CD4-positive, alpha-beta T cell (primary cell): ENCODE results near the gene SLC22A12. TPM values are rescaled to one million over a fixed set of nuclear protein-coding genes. Genes with fewer than 3 reads are reported as not detected.

Experiments used
- ATAC-seq: fragments of 200-7000 bp; cut with Tn5 transposase; one replicate; pipeline ENCODE4 v1.10.0; 2022; ENCODE audit warnings: mild to moderate bottlenecking; ENCODE audit not compliant: poor library complexity
- CTCF ChIA-PET: fragments of 350-600 bp; sonication (Branson Sonifier 250); formaldehyde crosslinking; loops from one replicate; lab custom pipeline; 2021; ENCODE audit warnings: antibody characterized with exemption, inconsistent platforms; lab: Charles Lee
- POLR2A ChIA-PET: fragments of 350-600 bp; sonication (Branson Sonifier 250); formaldehyde crosslinking; loops from one replicate; lab custom pipeline; 2021; ENCODE audit warnings: antibody characterized with exemption, inconsistent platforms; lab: Charles Lee
- DNase-seq, 14 experiments: peaks; one replicate each; pipeline ENCODE4 v3.0.0-alpha.2; 2013 to 2020; ENCODE audit warnings: mixed read lengths in 2 of 14
- H3K27ac ChIP-seq, 2 donors: one replicate each; pipeline versions ENCODE4 v1.5.1 to v1.7.0; 2013; ENCODE audit warnings: low read length in 2 of 2, low read depth in 1 of 2, mild to moderate bottlenecking in 1 of 2
- H3K27me3 ChIP-seq, 2 experiments: 1 replicate in 1 of 2; 2 replicates in 1 of 2; pipeline versions ENCODE4 v1.6.1 to v1.7.0; 2013; ENCODE audit warnings: low read length in 2 of 2, control low read depth in 1 of 2, mild to moderate bottlenecking in 1 of 2, moderate library complexity in 1 of 2; ENCODE audit not compliant: insufficient read depth in 2 of 2, control insufficient read depth in 1 of 2
- H3K36me3 ChIP-seq: one replicate; pipeline ENCODE4 v1.6.1; 2013; ENCODE audit warnings: low read length, control low read depth; ENCODE audit not compliant: insufficient read depth
- H3K4me1 ChIP-seq: one replicate; pipeline ENCODE4 v1.6.1; 2013; ENCODE audit warnings: low read length, control low read depth; ENCODE audit not compliant: insufficient read depth
- H3K4me3 ChIP-seq: one replicate; pipeline ENCODE4 v1.5.1; 2013; ENCODE audit warnings: mild to moderate bottlenecking, low read length, moderate library complexity
- H3K9me3 ChIP-seq, 2 experiments: 1 replicate in 1 of 2; 2 replicates in 1 of 2; pipeline versions ENCODE4 v1.6.1 to v1.7.0; 2013; ENCODE audit warnings: low read length in 2 of 2, mild to moderate bottlenecking in 2 of 2, control low read depth in 1 of 2, moderate library complexity in 1 of 2; ENCODE audit not compliant: control insufficient read depth in 1 of 2, insufficient read depth in 1 of 2
- H3K27ac Mint-ChIP-seq: one replicate; pipeline ENCODE4 v1.8.0; 2020; ENCODE audit warnings: mixed read lengths
- H3K27me3 Mint-ChIP-seq: one replicate; pipeline ENCODE4 v1.8.0; 2021; ENCODE audit warnings: mixed read lengths
- H3K36me3 Mint-ChIP-seq: one replicate; pipeline ENCODE4 v1.8.0; 2021; ENCODE audit warnings: low read depth, mixed read lengths
- H3K4me1 Mint-ChIP-seq: one replicate; pipeline ENCODE4 v1.8.0; 2021; ENCODE audit warnings: low read depth, mixed read lengths
- H3K4me3 Mint-ChIP-seq: one replicate; pipeline ENCODE4 v1.8.0; 2020; ENCODE audit warnings: mild to moderate bottlenecking, mixed read lengths
- H3K9me3 Mint-ChIP-seq: one replicate; pipeline ENCODE4 v1.8.0; 2020; ENCODE audit warnings: mixed read lengths
- CTCF ChIP-seq: fragments of 200-600 bp; IDR thresholded peaks from one replicate; pipeline ENCODE4 v1.8.0; 2022; ENCODE audit warnings: antibody characterized with exemption, mild to moderate bottlenecking
- intact Hi-C, 2 experiments: fragments of 100-400 bp; cut with DNase I in 1 of 2; cut with micrococcal nuclease in 1 of 2; formaldehyde crosslinking; loops; one replicate each; pipeline versions ENCODE4 v1.15.1 to v1.9.0; 2023 to 2025; cut with DNase I, micrococcal nuclease
- total RNA-seq, 174 experiments: library from RNA in 2 of 174; stranded (reverse) in 2 of 174; gene quantifications; one replicate each; pipeline ENCODE4 v1.2.3 and lab custom pipeline; 2021 to 2026

The SLC22A12 gene
- total RNA-seq, 2 experiments from 2014 or later: not detected

- intact Hi-C loops: no loop called here
- H3K27me3 Mint-ChIP-seq: no peaks in the 10 kb centered on the region
- Histone ChIP-seq H3K36me3 (no peaks in the 10 kb centered on the region), H3K27ac (no peak overlapping the region), H3K9me3 (peaks cover 0 to 21% of the 10 kb centered on the region in 2 experiments), H3K27me3 (no peaks in the 10 kb centered on the region), H3K4me1 (no peaks in the 10 kb centered on the region), H3K4me3 (no peak overlapping the region)
- ATAC-seq (no peak), DNase-seq (no peak)
- no peaks in the 10 kb centered on the region for H3K36me3 Mint-ChIP-seq
- no peak for TF ChIP-seq CTCF
- POLR2A ChIA-PET: no interaction called here
- CTCF ChIA-PET: no interaction called here
- no peak overlapping the region for H3K4me3 Mint-ChIP-seq
- H3K9me3 Mint-ChIP-seq: no peaks in the 10 kb centered on the region
- no peaks in the 10 kb centered on the region for H3K4me1 Mint-ChIP-seq
- no peak overlapping the region for H3K27ac Mint-ChIP-seq
Measured at GRCh38 chr11:64597671-64598101, 6.7 kb downstream of the SLC22A12 start.

GRCh38 chr11:64598106-64598796 is 7.2 kb downstream of the SLC22A12 start:
- CTCF ChIA-PET: no interaction called here
- intact Hi-C loops: no loop called here
- ATAC-seq (no peak), DNase-seq (no peak)
- Histone ChIP-seq H3K27me3 (no peaks in the 10 kb centered on the region), H3K36me3 (no peaks in the 10 kb centered on the region), H3K4me1 (no peaks in the 10 kb centered on the region), H3K4me3 (no peak overlapping the region), H3K27ac (no peak overlapping the region), H3K9me3 (peaks cover 0 to 21% of the 10 kb centered on the region in 2 experiments)
- no peaks in the 10 kb centered on the region for H3K27me3 Mint-ChIP-seq
- H3K9me3 Mint-ChIP-seq: no peaks in the 10 kb centered on the region
- no peak overlapping the region for H3K4me3 Mint-ChIP-seq
- TF ChIP-seq CTCF: no peak
- no peak overlapping the region for H3K27ac Mint-ChIP-seq
- POLR2A ChIA-PET: no interaction called here
- no peaks in the 10 kb centered on the region for H3K36me3 Mint-ChIP-seq
- no peaks in the 10 kb centered on the region for H3K4me1 Mint-ChIP-seq

GRCh38 chr11:64598797-64599697 is 8.0 kb downstream of the SLC22A12 start:
- no peak for DNase-seq
- no peak for TF ChIP-seq CTCF
- Mint-ChIP-seq H3K36me3 (no peaks in the 10 kb centered on the region), H3K27ac (no peak overlapping the region), H3K9me3 (no peaks in the 10 kb centered on the region), H3K4me1 (no peaks in the 10 kb centered on the region), H3K4me3 (no peak overlapping the region), H3K27me3 (no peaks in the 10 kb centered on the region)
- intact Hi-C loops: no loop called here
- H3K27me3 ChIP-seq: no peaks in the 10 kb centered on the region
- no peak for ATAC-seq
- no peaks in the 10 kb centered on the region for H3K4me1 ChIP-seq
- H3K27ac ChIP-seq: no peak overlapping the region
- no peak overlapping the region for H3K4me3 ChIP-seq
- H3K36me3 ChIP-seq: no peaks in the 10 kb centered on the region
- CTCF ChIA-PET: no interaction called here
- POLR2A ChIA-PET: no interaction called here
- H3K9me3 ChIP-seq: peaks cover 0 to 16% of the 10 kb centered on the region in 2 experiments
